NCI-H1417 (cell line): ENCODE data around the gene TNFRSF12A.

ENCODE experiments used
- DNase-seq, 3 experiments: peaks; one replicate each; lab custom pipeline; 2025; lab: John Stamatoyannopoulos, UW

Gene TNFRSF12A

DNA sequence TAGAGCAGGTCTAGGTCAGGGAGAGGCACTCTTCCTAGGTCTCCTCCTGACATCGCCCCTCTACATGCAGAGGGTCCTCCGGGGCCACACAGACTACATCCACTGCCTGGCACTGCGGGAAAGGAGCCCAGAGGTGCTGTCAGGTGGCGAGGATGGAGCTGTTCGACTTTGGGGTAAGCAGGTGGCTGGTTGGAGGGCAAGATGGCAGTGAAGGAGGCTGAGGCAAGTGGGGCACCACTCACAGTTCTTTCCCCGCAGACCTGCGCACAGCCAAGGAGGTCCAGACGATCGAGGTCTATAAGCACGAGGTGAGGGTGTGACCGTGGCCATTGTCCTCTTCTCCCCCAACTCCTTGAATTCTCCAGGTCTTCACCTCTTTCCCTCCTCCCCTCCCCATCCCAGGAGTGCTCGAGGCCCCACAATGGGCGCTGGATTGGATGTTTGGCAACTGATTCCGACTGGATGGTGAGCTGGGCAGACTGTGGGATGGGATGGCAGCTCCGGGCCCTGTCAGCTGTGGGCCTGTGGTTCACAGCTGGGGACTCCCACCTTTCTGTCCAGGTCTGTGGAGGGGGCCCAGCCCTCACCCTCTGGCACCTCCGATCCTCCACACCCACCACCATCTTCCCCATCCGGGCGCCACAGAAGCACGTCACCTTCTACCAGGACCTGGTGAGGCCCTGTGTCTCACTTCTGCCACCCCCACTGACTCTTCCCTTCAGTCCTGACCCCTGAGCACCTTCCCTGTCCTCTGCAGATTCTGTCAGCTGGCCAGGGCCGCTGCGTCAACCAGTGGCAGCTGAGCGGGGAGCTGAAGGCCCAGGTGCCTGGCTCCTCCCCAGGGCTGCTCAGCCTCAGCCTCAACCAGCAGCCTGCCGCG lies 6.7 kb downstream of the TNFRSF12A start:
- no peak for DNase-seq

DNA sequence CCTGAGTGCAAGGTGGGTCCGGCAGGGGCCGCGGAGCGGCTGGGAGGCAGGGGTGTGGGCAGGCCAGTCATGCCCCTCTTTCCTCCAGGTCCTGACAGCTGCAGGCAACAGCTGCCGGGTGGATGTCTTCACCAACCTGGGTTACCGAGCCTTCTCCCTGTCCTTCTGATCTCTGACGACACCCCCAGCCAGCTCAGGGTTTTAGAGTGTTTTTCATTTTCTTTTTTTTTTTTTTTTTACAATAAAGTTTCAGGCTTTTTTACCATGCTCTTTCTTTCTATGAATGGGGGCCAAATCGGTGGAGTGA lies 7.3 kb downstream of the TNFRSF12A start:
- no peak for DNase-seq

DNA sequence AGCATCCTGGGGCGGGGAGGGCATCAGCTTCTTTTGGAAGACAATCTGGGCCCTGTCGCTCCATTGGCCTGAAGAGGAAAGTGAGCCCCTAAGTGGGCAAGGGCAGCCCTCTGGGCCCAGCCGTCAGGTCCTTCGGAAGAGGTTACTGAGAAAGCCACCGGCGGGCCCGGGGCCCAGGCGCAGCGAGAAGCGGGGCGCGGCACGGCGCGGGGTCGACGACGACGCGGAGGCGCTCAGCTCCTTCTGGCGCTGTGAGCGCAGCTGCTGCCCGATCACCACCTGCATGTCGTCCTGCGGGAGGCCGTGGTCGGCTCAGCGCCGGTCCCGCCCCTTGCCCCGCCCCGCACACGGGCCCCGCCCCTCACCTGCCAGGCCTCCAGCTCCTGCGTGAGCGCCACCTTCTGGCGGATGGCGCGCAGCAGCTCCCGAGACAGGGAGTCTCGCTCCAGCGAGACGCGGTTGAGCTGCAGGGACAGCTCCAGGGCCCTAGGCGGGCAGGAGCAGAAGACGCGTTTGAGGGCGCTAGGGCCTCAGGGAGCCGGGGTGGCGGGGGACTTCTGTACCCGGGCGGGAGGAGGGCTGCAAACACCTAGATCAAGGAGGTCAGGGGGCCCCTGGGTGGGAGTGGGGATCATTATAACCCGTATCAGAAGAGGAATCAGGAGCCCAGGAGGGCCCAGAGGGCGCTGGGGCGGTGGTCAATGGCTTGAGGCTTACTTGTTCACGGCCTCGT lies 8.0 kb downstream of the TNFRSF12A start:
- peak; percentile 84 to 97 (median 91) for DNase-seq

DNA sequence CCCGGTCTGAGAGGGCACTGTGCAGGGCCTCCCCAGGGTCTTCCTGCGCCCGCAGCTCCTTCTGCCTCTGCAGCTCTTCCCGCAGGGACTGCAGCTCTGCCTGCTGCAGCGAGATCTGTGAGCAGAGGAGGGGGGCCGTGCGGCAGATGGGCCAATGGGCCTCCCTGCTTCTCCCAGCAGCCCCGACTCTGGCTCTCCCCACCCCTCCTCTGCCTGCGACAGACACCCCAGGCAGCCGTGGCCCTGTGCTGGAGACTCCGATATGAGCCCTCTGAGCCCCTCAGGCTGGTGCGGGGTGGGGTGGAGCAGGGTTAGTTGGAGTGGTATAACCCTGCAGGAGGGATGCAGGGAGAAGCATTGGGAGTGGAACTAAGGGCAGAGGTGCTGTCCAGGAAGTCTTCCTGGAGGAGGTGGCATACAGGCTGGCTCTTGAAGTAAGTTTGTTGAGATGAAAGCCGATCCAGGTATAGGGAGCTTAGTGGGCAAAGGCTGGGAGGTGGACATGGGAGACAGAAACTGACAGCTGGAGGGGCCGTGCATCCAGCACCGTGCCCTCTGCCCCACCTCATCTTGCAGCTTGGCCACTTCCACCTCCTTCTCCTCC lies 8.7 kb downstream of the TNFRSF12A start:
- no peak for DNase-seq

DNA sequence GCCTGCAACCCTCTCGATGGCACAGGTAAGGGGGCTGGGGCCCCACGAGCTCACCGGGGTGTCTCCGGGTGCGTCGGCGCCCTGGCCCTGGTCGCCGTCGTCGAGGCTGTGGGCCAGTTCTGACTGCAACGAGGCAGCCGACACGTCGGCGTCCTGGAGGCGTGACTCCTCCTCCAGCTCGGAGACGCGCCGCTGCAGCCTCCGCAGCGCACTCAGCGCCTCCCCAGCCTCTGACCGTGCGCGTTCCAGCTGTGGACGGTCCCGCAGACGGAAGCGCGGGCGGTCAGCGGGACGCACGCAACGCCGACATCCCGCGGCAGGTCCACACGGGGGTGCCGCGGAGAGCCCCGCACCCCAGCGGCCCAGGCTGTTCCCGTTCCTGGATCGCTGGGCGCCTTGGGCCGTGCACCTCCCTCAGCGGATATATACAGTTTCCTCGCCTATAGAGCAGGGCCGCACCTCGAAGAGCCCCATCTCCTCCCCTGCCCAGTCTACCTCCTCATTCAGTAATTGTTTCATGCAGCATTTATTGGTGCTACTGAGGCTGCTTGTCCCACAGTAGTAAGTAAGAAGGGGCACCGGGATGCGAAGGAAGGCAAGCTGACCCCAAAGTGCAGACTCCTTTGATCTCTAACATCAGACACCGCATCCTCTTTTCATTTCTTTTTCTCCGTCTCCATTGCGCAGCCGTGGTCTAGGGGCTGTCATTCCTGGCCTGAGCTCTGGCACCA lies 9.5 kb downstream of the TNFRSF12A start:
- no peak for DNase-seq

DNA sequence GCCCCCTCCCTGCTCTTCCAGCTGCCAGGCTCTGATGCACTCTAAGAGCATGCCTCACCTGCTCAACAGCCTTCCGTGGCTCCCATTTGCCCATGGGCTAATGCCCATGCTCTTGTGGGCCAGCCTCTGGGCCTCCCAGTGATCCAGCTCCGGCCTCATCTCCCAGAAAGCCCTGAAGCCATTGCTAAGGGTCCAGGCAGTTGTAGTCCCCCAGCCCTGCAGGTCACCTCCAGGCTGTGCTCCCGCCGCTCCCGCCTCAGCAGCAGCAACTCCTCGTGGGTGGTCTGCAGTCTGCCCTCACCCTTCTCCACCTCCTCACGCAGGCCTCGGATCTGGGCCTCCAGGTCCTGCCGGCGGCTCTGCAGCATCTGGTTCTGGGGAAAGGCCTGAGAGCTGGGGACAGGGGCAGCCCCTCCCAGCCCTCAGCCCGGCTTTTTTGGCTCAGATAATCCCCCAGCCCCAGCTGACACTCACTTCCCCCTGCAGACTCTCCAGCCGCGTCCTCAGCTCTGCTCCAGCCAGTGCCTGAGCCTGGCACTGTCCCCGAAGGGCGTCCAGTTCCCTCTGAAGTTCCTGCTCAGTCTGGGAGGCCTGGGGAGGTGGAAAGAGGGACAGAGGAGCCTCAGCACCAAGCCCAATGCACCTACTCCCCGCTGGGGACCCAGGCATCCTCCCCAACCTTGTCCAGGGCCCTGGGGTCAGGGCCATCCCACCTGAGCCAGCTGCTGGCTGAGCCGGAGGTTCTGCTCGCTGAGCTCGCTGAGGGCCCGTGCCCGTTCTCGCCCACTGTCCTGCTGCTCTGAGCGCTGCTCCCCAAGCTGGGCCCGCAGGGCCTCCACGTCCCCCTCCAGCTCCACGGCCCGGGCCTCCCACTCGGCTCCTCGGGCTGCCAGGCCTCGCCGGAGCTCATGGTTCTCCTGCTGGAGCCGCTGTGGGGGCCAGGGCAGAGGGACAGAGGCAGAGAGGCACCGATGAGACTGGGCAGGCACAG lies 10.3 kb downstream of the TNFRSF12A start:
- DNase-seq = no peak

DNA sequence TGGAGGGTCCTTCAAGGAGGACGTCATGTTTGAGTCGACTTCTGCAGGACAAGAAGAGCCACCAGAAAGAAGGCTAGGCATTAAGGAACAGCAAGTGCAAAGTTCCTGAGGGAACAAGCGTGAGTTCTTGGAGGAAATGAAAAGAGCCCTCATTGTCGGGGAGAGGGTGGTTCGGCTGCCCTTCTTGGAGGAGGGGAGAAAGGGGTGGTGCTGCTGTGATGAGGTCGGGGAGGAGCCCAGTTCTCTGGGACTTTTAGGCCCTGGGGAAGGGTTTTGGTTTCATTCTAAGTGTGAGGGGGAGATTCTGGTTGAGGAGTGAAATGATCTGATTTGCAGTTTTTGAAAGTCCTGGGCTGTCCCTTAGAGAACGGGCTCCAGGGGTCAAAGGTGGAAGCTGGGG lies 12.5 kb downstream of the TNFRSF12A start:
- DNase-seq = no peak

DNA sequence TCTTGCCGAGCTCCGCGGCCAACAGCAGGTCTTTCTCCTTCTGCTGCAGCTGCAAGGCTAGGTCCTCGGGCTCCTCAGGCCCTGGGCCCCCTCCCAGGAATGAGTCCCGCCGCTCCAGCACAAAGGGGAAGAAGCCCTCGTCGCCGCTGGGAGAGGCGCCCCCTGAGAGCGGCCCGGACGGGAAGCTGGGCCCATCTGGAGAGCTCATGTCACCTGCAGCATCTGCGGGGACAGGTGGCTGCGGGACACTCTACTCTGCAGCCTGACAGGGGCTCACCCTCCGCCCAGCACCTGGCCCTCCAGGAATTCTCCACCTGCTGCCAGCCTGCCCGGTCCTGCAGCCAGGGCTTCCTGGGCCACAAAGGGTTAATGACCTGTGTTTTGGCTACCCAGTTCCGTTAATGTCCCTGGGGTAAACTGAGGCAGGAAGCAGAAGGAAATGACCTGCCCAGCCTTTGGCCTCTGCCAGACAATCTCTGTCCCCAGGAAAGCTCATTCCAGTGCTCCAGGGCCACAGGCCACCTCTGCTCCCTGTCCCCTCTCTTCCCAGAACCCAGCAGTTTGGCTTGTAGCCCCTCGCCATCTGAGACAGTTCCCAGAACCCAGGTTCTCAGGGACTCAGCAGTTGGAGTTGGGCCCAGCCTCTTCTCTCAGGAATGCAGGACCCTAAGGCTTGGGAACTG lies 15.3 kb downstream of the TNFRSF12A start:
- no peak for DNase-seq

DNA sequence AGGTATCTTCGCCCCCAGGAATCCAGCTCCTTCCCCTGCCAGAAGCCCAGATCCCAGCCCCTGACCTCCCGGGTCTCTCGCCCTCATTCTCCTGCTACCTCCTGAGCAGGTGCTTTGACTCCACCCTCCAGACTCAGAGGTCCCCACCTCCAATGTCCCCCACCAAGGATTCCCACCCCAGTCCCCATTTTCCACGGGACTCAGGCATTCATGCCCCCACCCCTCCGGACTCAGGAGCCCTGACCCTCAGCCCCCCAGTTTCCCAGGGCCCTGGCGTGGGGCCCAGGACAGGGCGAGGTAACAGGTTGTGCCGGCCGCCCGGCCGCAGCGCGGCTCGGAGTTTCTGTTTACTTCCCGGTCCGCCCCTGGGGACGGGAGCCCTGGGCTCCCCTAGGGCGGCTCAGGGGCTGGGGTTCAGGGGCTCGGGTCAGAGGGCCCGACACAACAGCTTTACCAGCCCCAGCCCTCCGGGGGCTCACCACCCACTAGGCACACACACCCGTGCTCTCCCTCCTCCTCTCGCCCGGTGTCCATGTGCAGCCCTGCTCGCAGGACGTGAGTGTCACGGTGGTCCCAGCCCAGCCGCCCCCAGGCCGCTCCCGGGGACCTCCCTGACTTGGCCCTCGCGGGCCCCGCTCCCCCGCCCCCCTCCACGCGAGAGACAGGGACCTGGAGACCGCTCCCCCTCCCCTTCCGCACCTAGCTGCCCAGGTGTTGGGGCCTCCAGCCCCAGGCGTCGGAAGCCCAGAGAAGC lies 16.0 kb downstream of the TNFRSF12A start:
- peak in 2 of 3 experiments; percentile 31 to 51 for DNase-seq

DNA sequence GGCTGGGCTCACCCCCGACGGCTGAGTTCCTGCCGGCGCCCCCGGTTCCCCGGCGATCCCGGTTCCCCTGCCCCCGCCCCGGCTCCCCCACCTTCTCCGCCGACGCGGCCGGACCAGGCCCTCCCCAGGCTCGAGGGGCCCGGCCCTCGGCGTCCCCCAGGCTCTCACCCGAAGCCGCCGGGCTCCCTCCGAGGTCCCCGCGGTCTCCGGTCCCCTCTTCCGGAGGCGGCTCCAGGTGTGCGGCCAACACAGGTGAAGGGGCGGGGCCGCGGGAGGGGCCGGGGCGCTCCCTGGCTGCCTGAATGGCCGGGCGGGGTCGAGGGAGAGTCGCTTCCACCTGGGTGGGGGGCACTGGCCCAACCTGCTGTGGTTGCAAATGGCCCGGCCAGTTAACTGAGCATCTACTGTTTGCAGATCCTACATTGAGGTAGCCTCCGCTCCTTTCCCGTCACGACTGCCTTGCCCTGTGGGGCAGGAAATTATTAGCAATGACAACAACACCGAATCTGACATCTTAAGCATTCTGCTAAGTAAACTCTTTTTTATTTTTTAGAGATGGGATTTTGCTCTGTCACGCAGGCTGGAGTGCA lies 16.7 kb downstream of the TNFRSF12A start, which contains the start of gene BICDL2:
TSS of gene BICDL2 (minus strand) at position 219 of the 590 bp plus-strand sequence. CDS start 1,448 bp downstream, outside the sequence.
- DNase-seq = peak in 2 of 3 experiments; percentile 31 to 51

DNA sequence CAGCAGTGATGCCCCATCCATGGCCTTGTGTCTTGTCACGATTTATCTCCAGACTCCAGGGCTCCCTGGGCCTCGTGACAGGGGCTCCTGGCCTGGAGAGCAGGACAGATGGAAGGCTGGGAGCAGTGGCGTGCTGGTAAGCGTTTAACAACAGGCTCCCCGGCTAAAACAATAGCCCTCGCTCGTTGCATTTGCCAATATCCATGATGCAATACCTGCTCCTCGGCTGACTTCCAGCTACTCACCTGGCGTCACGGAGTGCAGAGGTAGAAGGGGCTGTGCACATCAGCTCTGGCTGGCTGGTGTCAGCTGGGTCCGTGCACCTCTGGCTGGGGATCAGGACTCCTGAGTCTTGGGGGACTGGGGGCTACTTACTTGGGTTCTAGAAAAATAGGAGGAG lies 18.1 kb downstream of the TNFRSF12A start:
- peak in 1 of 3 experiments; percentile 12 for DNase-seq

DNA sequence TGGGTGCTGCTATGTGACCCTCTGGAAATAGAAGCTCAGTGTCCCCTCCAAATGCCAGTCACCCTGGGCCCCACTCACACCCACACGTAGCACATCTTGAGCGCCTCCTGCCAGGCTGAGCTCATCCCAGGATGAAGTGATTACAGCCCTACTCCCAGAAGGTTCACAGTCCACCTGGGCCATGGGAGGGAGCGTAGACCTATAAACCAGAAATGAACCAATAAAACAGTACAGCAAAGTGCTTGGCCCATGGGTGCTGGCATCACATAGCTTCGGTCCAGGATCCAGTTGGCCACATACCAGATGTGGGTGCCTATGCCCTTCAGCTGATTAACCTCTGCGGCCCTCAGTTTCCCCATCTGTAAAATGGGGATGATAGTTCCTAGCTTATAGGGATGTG lies 18.7 kb downstream of the TNFRSF12A start:
- no peak for DNase-seq

DNA sequence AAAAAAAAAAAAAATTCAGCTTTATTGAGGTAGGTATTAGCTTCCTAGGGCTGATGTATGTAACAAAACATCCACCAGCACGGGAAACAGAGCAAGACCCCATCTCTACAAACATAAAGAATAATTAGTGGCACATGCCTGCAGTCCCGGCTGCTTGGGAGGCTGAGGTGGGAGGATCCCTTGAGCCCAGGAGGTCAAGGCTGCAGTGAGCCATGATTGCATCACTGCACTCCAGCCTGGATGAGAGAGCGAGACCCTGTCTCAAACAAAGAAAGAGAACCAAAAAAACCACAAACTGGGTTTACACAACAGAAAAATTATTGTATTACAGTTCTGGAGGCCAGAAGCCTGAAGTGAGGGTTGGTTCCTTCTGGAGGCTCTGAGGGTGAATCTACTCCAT lies 22.2 kb downstream of the TNFRSF12A start:
- DNase-seq = no peak

DNA sequence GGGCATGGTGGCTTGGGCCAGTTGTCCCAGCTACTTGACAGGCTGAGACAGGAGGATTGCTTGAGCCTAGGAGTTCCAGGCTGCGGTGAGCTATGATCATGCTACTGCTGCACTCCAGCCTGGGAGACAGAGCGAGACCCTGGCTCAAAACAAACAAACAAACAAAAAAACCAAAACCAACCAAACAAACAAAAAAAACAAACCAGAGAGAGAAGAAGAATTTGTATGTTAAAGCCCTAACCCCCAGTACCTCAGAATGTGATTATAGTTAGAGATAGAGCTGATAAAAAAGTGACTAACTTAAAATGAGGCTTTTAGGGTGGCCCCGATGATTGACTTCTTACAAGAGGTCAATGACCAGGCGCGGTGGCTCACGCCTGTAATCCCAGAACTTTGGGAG lies 24.5 kb downstream of the TNFRSF12A start:
- no peak for DNase-seq

DNA sequence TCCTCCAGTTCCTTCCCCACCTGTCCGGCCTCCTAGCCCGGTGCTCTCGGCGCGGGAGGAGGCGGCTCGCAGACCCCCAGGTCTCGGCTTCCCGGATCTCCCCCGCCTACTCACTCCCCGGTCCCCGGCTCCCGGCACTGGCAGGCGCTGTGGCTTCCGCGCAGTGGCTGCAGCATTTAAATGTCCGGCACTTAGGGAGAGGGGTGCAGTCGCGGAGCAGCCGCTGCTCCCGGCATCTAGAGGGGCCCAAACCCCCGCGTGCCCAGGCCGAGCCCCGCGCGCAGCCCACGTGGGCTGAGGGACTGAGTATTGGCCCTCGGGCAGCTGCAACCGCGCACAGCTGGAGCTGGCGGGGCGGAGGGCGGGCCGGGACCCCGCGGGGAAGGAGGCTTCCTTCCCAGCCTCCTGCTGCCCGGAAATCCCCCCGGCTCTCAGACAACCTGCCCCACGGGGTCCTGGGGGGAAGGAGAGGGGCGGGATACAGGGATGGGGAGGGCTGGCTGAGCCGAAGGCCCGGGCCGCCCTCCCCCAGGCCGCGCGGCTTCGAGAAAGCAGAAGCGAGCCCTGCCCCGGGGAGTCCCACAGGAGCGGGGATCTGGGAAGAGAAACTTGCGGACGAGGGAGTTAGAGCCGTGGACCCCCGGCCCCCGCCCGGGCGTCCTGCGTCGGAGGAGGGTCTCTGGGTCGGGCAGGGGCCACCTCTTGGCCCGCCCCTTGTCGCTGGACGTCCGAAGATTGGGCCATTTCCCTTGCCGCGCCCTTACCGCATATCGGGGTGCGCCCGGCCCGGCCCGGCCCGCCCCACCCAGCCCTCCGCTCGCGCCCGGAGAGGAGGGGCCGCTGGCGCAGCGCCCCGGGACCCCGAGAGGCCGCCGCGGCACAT lies 25.8 kb downstream of the TNFRSF12A start, which contains the start of gene MMP25:
TSS of gene MMP25 (plus strand) at position 804 of the 883 bp plus-strand sequence. CDS start 357 bp downstream, outside the sequence.
- peak in 2 of 3 experiments; percentile 58 to 59 for DNase-seq

DNA sequence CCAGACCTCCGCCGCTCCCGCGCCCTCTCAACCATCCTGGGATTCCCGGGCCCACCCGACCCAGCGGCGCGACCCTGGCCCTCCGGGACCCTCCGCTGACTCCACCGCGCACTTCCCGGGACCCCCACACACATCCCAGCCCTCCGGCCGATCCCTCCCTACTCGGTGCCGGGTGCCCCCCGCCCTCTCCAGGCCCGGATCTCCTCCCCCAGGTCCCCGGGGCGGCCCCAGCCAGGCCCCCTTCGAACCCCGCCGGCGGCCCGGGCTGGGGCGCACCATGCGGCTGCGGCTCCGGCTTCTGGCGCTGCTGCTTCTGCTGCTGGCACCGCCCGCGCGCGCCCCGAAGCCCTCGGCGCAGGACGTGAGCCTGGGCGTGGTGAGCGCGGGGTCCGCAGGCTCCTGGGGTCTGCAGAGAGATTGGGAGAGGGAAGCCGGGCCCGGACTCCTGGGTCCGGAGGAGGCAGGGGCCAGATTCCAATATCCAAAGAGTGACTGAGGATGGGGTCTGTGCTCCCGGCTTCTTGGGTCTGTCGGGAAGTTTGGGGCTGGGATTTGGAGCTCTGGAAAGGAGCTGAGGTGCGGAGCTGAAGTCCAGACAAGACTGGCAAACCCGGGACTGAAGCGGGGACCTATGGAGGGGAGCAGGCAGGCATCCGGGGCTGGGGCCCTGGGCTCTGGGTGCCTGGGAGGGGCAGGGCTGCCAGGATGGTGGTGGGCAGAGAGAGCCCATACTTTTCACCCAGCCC lies 26.6 kb downstream of the TNFRSF12A start:
- no peak for DNase-seq

DNA sequence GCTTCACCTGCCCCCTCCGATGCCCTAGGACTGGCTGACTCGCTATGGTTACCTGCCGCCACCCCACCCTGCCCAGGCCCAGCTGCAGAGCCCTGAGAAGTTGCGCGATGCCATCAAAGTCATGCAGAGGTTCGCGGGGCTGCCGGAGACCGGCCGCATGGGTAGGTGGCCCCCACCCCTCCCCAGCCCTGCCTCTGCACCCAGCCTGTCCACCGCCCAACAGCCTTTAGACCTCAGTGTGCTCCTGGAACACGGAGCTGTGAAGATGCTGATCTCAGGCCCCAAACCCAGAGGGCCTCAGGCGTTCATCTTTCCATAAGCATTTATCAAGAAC lies 27.2 kb downstream of the TNFRSF12A start:
- no peak for DNase-seq
